Glutamatergic neuron (in vitro differentiated cells): ENCODE results near the gene NHLRC4. TPM values are rescaled to one million over a fixed set of nuclear protein-coding genes. Genes with fewer than 3 reads are reported as not detected.

ENCODE experiments used
- DNase-seq: peaks from one replicate; pipeline ENCODE4 v3.0.0; 2022
- H3K27ac Mint-ChIP-seq: one replicate; pipeline ENCODE4 v1.8.0; 2020; ENCODE audit warnings: mild to moderate bottlenecking, mixed read lengths, inconsistent platforms; ENCODE audit not compliant: unreplicated experiment
- H3K27me3 Mint-ChIP-seq: one replicate; pipeline ENCODE4 v1.8.0; 2020; ENCODE audit warnings: mild to moderate bottlenecking, moderate library complexity, mixed read lengths, inconsistent platforms; ENCODE audit not compliant: unreplicated experiment
- H3K36me3 Mint-ChIP-seq: one replicate; pipeline ENCODE4 v1.8.0; 2020; ENCODE audit warnings: mild to moderate bottlenecking, mixed read lengths, inconsistent platforms; ENCODE audit not compliant: unreplicated experiment
- H3K4me1 Mint-ChIP-seq: one replicate; pipeline ENCODE4 v1.8.0; 2020; ENCODE audit warnings: mild to moderate bottlenecking, low read depth, mixed read lengths, inconsistent platforms; ENCODE audit not compliant: unreplicated experiment
- H3K4me3 Mint-ChIP-seq: one replicate; pipeline ENCODE4 v1.8.0; 2020; ENCODE audit warnings: mild to moderate bottlenecking, mixed read lengths, inconsistent platforms; ENCODE audit not compliant: unreplicated experiment
- H3K9me3 Mint-ChIP-seq: one replicate; pipeline ENCODE4 v1.8.0; 2020; ENCODE audit warnings: mild to moderate bottlenecking, moderate library complexity, mixed read lengths, inconsistent platforms; ENCODE audit not compliant: unreplicated experiment
- CTCF ChIP-seq: fragments of 200-600 bp; sonication (generic); IDR thresholded peaks from one replicate; pipeline ENCODE4 v1.5.0; 2021; ENCODE audit not compliant: partially characterized antibody, unreplicated experiment
- total RNA-seq: library from RNA; stranded (reverse); fragmentation: NEBNext Ultra II Directional; extraction: Animal tissue kit (Norgen Biotek cat#: 25700); gene quantifications from one replicate; pipeline ENCODE4 v1.2.1, GENCODE V29; 2021; ENCODE audit not compliant: unreplicated experiment

The NHLRC4 gene
- total RNA-seq, 1 donor from 2014 or later: 3.4 TPM

- H3K4me1 Mint-ChIP-seq: no peaks in the 10 kb centered on the region
- no peaks in the 10 kb centered on the region for H3K9me3 Mint-ChIP-seq
- no peak for TF ChIP-seq CTCF
- H3K27ac Mint-ChIP-seq: no peak overlapping the region
- DNase-seq: no peak
- H3K27me3 Mint-ChIP-seq: no peaks in the 10 kb centered on the region
- no peak overlapping the region for H3K4me3 Mint-ChIP-seq
- no peaks in the 10 kb centered on the region for H3K36me3 Mint-ChIP-seq
These were observed 31.1 kb upstream of the NHLRC4 start for GRCh38 chr16:535446-536405.

- H3K9me3 Mint-ChIP-seq: no peaks in the 10 kb centered on the region
- H3K4me3 Mint-ChIP-seq: no peak overlapping the region
- DNase-seq: no peak
- H3K27ac Mint-ChIP-seq: no peak overlapping the region
- H3K4me1 Mint-ChIP-seq: no peaks in the 10 kb centered on the region
- no peaks in the 10 kb centered on the region for H3K27me3 Mint-ChIP-seq
- TF ChIP-seq CTCF: no peak
- H3K36me3 Mint-ChIP-seq: no peaks in the 10 kb centered on the region
These were observed 30.1 kb upstream of the NHLRC4 start for GRCh38 chr16:536746-537145.

- peaks cover 3% of the 10 kb centered on the region for H3K9me3 Mint-ChIP-seq
- no peak for DNase-seq
- no peak overlapping the region for H3K4me3 Mint-ChIP-seq
- no peaks in the 10 kb centered on the region for H3K36me3 Mint-ChIP-seq
- peak; percentile 24 for TF ChIP-seq CTCF
- no peaks in the 10 kb centered on the region for H3K27me3 Mint-ChIP-seq
- no peaks in the 10 kb centered on the region for H3K4me1 Mint-ChIP-seq
- no peak overlapping the region for H3K27ac Mint-ChIP-seq
These were observed 29.1 kb upstream of the NHLRC4 start for GRCh38 chr16:537415-538335.

GRCh38 chr16:539901-540530, 26.8 kb upstream of the NHLRC4 start:
- no peak overlapping the region for H3K27ac Mint-ChIP-seq
- H3K4me1 Mint-ChIP-seq: no peaks in the 10 kb centered on the region
- no peak for DNase-seq
- no peak for TF ChIP-seq CTCF
- no peak overlapping the region for H3K4me3 Mint-ChIP-seq
- H3K9me3 Mint-ChIP-seq: peaks cover 3% of the 10 kb centered on the region
- H3K36me3 Mint-ChIP-seq: no peaks in the 10 kb centered on the region
- no peaks in the 10 kb centered on the region for H3K27me3 Mint-ChIP-seq
